WTC11 (cell line): Measurements from ENCODE around the gene LASP1. TPM values are rescaled to one million over a fixed set of nuclear protein-coding genes. Genes with fewer than 3 reads are reported as not detected.

Experiments used
- ATAC-seq: fragments of 200-7000 bp; cut with Tn5 transposase; 2 replicates; pipeline ENCODE4 v1.10.0; 2021; ENCODE audit warnings: mild to moderate bottlenecking, moderate library complexity
- CTCF ChIA-PET: fragments of 300-600 bp; sonication (Branson Sonifier 250); formaldehyde crosslinking; loops from one replicate; lab custom pipeline; 2021; ENCODE audit warnings: antibody characterized with exemption; lab: Charles Lee
- POLR2A ChIA-PET: fragments of 350-600 bp; sonication (Branson Sonifier 250); formaldehyde crosslinking; loops from one replicate; lab custom pipeline; 2021; ENCODE audit warnings: antibody characterized with exemption; lab: Charles Lee
- DNase-seq: peaks from one replicate; pipeline ENCODE4 v3.0.0; 2021; ENCODE audit warnings: low spot score
- H3K27ac Mint-ChIP-seq: 2 replicates; pipeline ENCODE4 v1.8.0; 2021; ENCODE audit warnings: mixed read lengths
- H3K27me3 Mint-ChIP-seq: 2 replicates; pipeline ENCODE4 v1.8.0; 2021; ENCODE audit warnings: low read depth, mild to moderate bottlenecking, moderate library complexity, mixed read lengths
- H3K36me3 Mint-ChIP-seq: 2 replicates; pipeline ENCODE4 v1.8.0; 2021; ENCODE audit warnings: mixed read lengths
- H3K4me1 Mint-ChIP-seq: 2 replicates; pipeline ENCODE4 v1.8.0; 2022; ENCODE audit warnings: mixed read lengths
- H3K4me3 Mint-ChIP-seq: 2 replicates; pipeline ENCODE4 v1.8.0; 2021; ENCODE audit warnings: mild to moderate bottlenecking, moderate library complexity, mixed read lengths
- H3K9me3 Mint-ChIP-seq: 2 replicates; pipeline ENCODE4 v1.8.0; 2021; ENCODE audit warnings: mixed read lengths
- CBFB ChIP-seq: sonication (generic); formaldehyde crosslinking; IDR thresholded peaks from 2 replicates; pipeline ENCODE4 v1.8.1; 2022; ENCODE audit warnings: mild to moderate bottlenecking, low read depth, missing genetic modification reagents
- CREB1 ChIP-seq: sonication (generic); formaldehyde crosslinking; IDR thresholded peaks from 2 replicates; pipeline ENCODE4 v1.8.0; 2023; ENCODE audit warnings: mild to moderate bottlenecking, missing genetic modification reagents
- ELF4 ChIP-seq: sonication (generic); formaldehyde crosslinking; IDR thresholded peaks from 2 replicates; pipeline ENCODE4 v1.8.1; 2022; ENCODE audit warnings: low read depth, mild to moderate bottlenecking, moderate library complexity, missing genetic modification reagents
- FOXP1 ChIP-seq: sonication (generic); formaldehyde crosslinking; IDR thresholded peaks from 2 replicates; pipeline ENCODE4 v1.8.0; 2022; ENCODE audit warnings: missing genetic modification reagents, mild to moderate bottlenecking, moderate library complexity, borderline replicate concordance
- JAZF1 ChIP-seq: fragments of 250-450 bp; sonication (Bioruptor Pico); IDR thresholded peaks from 2 replicates; pipeline ENCODE4 v1.9.0; 2021; ENCODE audit warnings: moderate library complexity, mild to moderate bottlenecking, inconsistent platforms
- KAT7 ChIP-seq: sonication (generic); formaldehyde crosslinking; IDR thresholded peaks from 2 replicates; pipeline ENCODE4 v1.8.1; 2023; ENCODE audit warnings: missing genetic modification reagents, mild to moderate bottlenecking, borderline replicate concordance
- NFATC4 ChIP-seq: fragments of 250-450 bp; sonication (Bioruptor Pico); IDR thresholded peaks from 2 replicates; pipeline ENCODE4 v1.9.0; 2021; ENCODE audit warnings: mild to moderate bottlenecking
- NR3C1 ChIP-seq: sonication (generic); formaldehyde crosslinking; conservative IDR thresholded peaks from 2 replicates; pipeline ENCODE4 v1.8.1; 2023; ENCODE audit warnings: low read depth, mild to moderate bottlenecking, missing genetic modification reagents
- TCF7 ChIP-seq: sonication (generic); formaldehyde crosslinking; IDR thresholded peaks from 2 replicates; pipeline ENCODE4 v1.8.0; 2022; ENCODE audit warnings: mild to moderate bottlenecking, low read depth, missing genetic modification reagents, moderate library complexity
- TEAD1 ChIP-seq: sonication (generic); formaldehyde crosslinking; IDR thresholded peaks from 2 replicates; pipeline ENCODE4 v1.8.0; 2022; ENCODE audit warnings: mild to moderate bottlenecking, missing genetic modification reagents
- TEAD4 ChIP-seq: sonication (generic); formaldehyde crosslinking; IDR thresholded peaks from 2 replicates; pipeline ENCODE4 v1.8.0; 2022; ENCODE audit warnings: mild to moderate bottlenecking, missing genetic modification reagents
- TP53 ChIP-seq: sonication (generic); formaldehyde crosslinking; IDR thresholded peaks from 2 replicates; pipeline ENCODE4 v1.8.1; 2023; ENCODE audit warnings: mild to moderate bottlenecking, missing genetic modification reagents
- ZNF317 ChIP-seq: sonication (generic); formaldehyde crosslinking; IDR thresholded peaks from 2 replicates; pipeline ENCODE4 v1.8.1; 2023; ENCODE audit warnings: low read depth, mild to moderate bottlenecking, moderate library complexity, missing genetic modification reagents, borderline replicate concordance
- total RNA-seq: library from RNA; stranded (reverse); gene quantifications from 3 replicates; pipeline ENCODE4 v1.2.3, GENCODE V29; 2021
- TF ChIP-seq, protein P1 (sequence below): sonication (generic); formaldehyde crosslinking; IDR thresholded peaks from 2 replicates; pipeline ENCODE4 v1.8.1; 2023; ENCODE audit warnings: mild to moderate bottlenecking, missing genetic modification reagents, moderate library complexity
- TF ChIP-seq, protein P2 (sequence below): sonication (generic); formaldehyde crosslinking; IDR thresholded peaks from 2 replicates; pipeline ENCODE4 v1.8.0; 2022; ENCODE audit warnings: mild to moderate bottlenecking, missing genetic modification reagents
- TF ChIP-seq, protein P3 (sequence below): fragments of 200-600 bp; IDR thresholded peaks from 2 replicates; pipeline ENCODE4 v1.8.0; 2022; ENCODE audit warnings: antibody characterized with exemption
- TF ChIP-seq, protein P4 (sequence below): sonication (generic); formaldehyde crosslinking; IDR thresholded peaks from 2 replicates; pipeline ENCODE4 v1.8.1; 2023; ENCODE audit warnings: mild to moderate bottlenecking, missing genetic modification reagents
- TF ChIP-seq, protein P5 (sequence below): sonication (generic); formaldehyde crosslinking; conservative IDR thresholded peaks from 2 replicates; pipeline ENCODE4 v1.8.1; 2022; ENCODE audit warnings: mild to moderate bottlenecking, missing genetic modification reagents
- TF ChIP-seq, protein P6 (sequence below): fragments of 250-450 bp; sonication (Bioruptor Pico); IDR thresholded peaks from 2 replicates; pipeline ENCODE4 v1.8.0; 2021; ENCODE audit warnings: mild to moderate bottlenecking
- TF ChIP-seq, protein P7 (sequence below): sonication (generic); formaldehyde crosslinking; IDR thresholded peaks from 2 replicates; pipeline ENCODE4 v1.8.1; 2022; ENCODE audit warnings: mild to moderate bottlenecking, moderate library complexity, missing genetic modification reagents
- TF ChIP-seq, protein P8 (sequence below): sonication (generic); formaldehyde crosslinking; IDR thresholded peaks from 2 replicates; pipeline ENCODE4 v1.8.0; 2022; ENCODE audit warnings: mild to moderate bottlenecking, missing genetic modification reagents

The LASP1 gene
- total RNA-seq, 1 experiment from 2014 or later: 139 TPM

DNA sequence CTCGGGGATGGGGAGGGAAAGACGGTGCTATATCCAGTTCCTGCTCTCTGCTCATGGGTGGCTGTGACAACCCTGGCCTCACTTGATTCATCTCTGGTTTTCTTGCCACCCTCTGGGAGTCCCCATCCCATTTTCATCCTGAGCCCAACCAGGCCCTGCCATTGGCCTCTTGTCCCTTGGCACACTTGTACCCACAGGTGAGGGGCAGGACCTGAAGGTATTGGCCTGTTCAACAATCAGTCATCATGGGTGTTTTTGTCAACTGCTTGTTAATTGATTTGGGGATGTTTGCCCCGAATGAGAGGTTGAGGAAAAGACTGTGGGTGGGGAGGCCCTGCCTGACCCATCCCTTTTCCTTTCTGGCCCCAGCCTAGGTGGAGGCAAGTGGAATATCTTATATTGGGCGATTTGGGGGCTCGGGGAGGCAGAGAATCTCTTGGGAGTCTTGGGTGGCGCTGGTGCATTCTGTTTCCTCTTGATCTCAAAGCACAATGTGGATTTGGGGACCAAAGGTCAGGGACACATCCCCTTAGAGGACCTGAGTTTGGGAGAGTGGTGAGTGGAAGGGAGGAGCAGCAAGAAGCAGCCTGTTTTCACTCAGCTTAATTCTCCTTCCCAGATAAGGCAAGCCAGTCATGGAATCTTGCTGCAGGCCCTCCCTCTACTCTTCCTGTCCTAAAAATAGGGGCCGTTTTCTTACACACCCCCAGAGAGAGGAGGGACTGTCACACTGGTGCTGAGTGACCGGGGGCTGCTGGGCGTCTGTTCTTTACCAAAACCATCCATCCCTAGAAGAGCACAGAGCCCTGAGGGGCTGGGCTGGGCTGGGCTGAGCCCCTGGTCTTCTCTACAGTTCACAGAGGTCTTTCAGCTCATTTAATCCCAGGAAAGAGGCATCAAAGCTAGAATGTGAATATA lies 50.8 kb downstream of the LASP1 start:
- Mint-ChIP-seq H3K36me3 (peaks cover 15% of the 10 kb centered on the region), H3K27ac (no peak overlapping the region; the same call in 1 of the 2 replicates), H3K4me3 (no peak overlapping the region), H3K9me3 (no peaks in the 10 kb centered on the region), H3K27me3 (no peaks in the 10 kb centered on the region), H3K4me1 (peaks cover 29% of the 10 kb centered on the region)
- DNase-seq (no peak), ATAC-seq (no peak)
- POLR2A ChIA-PET: no interaction called here
- TF ChIP-seq, protein P1, sequence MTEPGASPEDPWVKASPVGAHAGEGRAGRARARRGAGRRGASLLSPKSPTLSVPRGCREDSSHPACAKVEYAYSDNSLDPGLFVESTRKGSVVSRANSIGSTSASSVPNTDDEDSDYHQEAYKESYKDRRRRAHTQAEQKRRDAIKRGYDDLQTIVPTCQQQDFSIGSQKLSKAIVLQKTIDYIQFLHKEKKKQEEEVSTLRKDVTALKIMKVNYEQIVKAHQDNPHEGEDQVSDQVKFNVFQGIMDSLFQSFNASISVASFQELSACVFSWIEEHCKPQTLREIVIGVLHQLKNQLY: no peak
- TF ChIP-seq ELF4 (CRISPR knock-in tag) (no peak), TEAD1 (CRISPR knock-in tag) (no peak), CREB1 (no peak), ZNF317 (CRISPR knock-in tag) (no peak), TP53 (CRISPR knock-in tag) (no peak), JAZF1 (CRISPR knock-in tag) (no peak), NFATC4 (CRISPR knock-in tag) (no peak), NR3C1 (CRISPR knock-in tag) (no peak), FOXP1 (CRISPR knock-in tag) (no peak)
- TF ChIP-seq, protein P2, sequence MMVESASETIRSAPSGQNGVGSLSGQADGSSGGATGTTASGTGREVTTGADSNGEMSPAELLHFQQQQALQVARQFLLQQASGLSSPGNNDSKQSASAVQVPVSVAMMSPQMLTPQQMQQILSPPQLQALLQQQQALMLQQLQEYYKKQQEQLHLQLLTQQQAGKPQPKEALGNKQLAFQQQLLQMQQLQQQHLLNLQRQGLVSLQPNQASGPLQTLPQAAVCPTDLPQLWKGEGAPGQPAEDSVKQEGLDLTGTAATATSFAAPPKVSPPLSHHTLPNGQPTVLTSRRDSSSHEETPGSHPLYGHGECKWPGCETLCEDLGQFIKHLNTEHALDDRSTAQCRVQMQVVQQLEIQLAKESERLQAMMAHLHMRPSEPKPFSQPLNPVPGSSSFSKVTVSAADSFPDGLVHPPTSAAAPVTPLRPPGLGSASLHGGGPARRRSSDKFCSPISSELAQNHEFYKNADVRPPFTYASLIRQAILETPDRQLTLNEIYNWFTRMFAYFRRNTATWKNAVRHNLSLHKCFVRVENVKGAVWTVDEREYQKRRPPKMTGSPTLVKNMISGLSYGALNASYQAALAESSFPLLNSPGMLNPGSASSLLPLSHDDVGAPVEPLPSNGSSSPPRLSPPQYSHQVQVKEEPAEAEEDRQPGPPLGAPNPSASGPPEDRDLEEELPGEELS (CRISPR knock-in tag): no peak
- TF ChIP-seq, protein P3, sequence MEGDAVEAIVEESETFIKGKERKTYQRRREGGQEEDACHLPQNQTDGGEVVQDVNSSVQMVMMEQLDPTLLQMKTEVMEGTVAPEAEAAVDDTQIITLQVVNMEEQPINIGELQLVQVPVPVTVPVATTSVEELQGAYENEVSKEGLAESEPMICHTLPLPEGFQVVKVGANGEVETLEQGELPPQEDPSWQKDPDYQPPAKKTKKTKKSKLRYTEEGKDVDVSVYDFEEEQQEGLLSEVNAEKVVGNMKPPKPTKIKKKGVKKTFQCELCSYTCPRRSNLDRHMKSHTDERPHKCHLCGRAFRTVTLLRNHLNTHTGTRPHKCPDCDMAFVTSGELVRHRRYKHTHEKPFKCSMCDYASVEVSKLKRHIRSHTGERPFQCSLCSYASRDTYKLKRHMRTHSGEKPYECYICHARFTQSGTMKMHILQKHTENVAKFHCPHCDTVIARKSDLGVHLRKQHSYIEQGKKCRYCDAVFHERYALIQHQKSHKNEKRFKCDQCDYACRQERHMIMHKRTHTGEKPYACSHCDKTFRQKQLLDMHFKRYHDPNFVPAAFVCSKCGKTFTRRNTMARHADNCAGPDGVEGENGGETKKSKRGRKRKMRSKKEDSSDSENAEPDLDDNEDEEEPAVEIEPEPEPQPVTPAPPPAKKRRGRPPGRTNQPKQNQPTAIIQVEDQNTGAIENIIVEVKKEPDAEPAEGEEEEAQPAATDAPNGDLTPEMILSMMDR: no peak
- TF ChIP-seq, protein P4, sequence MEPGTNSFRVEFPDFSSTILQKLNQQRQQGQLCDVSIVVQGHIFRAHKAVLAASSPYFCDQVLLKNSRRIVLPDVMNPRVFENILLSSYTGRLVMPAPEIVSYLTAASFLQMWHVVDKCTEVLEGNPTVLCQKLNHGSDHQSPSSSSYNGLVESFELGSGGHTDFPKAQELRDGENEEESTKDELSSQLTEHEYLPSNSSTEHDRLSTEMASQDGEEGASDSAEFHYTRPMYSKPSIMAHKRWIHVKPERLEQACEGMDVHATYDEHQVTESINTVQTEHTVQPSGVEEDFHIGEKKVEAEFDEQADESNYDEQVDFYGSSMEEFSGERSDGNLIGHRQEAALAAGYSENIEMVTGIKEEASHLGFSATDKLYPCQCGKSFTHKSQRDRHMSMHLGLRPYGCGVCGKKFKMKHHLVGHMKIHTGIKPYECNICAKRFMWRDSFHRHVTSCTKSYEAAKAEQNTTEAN (CRISPR knock-in tag): no peak
- TF ChIP-seq, protein P5, sequence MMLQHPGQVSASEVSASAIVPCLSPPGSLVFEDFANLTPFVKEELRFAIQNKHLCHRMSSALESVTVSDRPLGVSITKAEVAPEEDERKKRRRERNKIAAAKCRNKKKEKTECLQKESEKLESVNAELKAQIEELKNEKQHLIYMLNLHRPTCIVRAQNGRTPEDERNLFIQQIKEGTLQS: no peak
- TF ChIP-seq, protein P6, sequence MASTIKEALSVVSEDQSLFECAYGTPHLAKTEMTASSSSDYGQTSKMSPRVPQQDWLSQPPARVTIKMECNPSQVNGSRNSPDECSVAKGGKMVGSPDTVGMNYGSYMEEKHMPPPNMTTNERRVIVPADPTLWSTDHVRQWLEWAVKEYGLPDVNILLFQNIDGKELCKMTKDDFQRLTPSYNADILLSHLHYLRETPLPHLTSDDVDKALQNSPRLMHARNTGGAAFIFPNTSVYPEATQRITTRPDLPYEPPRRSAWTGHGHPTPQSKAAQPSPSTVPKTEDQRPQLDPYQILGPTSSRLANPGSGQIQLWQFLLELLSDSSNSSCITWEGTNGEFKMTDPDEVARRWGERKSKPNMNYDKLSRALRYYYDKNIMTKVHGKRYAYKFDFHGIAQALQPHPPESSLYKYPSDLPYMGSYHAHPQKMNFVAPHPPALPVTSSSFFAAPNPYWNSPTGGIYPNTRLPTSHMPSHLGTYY: no peak
- CTCF ChIA-PET: no interaction called here

DNA sequence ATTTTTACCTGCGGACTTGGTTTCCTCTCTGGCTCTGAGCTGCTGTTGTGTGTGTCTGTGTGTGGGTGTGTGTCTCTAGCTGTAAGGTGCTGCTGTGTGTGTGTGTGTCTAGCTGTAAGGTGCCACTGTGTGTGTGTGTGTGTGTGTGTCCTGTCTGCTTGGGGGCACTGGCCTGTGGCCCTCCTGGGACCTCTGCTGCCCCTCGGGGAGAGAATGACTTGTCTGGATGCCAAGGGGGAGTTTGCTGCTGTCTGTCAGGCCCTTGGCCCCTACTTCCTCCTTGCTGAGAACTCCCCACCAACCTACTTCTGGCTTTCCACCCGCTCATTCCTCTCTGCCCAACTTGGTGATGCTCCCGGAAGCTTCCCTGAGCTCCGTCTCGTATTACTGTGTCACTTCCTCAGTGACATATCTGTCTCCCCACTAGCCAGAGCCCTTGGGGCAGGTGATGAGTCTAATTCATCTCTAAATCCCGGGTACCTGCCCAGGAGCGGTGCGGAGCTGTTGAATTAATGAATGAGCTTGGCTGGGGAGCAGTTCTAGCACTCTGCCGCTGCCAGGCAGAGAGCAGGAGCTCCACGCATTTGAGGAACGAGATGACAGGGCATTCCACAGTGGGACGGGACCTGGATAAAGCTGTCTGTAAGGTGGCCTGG lies 52.0 kb downstream of the LASP1 start:
- TF ChIP-seq TEAD4 (CRISPR knock-in tag) (no peak), KAT7 (CRISPR knock-in tag) (no peak), TCF7 (CRISPR knock-in tag) (no peak), FOXP1 (CRISPR knock-in tag) (no peak), CBFB (CRISPR knock-in tag) (no peak), TEAD1 (CRISPR knock-in tag) (no peak)
- TF ChIP-seq, protein P7, sequence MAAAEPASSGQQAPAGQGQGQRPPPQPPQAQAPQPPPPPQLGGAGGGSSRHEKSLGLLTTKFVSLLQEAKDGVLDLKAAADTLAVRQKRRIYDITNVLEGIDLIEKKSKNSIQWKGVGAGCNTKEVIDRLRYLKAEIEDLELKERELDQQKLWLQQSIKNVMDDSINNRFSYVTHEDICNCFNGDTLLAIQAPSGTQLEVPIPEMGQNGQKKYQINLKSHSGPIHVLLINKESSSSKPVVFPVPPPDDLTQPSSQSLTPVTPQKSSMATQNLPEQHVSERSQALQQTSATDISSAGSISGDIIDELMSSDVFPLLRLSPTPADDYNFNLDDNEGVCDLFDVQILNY: no peak
- TF ChIP-seq, protein P8, sequence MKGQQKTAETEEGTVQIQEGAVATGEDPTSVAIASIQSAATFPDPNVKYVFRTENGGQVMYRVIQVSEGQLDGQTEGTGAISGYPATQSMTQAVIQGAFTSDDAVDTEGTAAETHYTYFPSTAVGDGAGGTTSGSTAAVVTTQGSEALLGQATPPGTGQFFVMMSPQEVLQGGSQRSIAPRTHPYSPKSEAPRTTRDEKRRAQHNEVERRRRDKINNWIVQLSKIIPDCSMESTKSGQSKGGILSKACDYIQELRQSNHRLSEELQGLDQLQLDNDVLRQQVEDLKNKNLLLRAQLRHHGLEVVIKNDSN (CRISPR knock-in tag): no peak
- Mint-ChIP-seq H3K36me3 (peaks cover 11% of the 10 kb centered on the region; the same call in 1 of the 2 replicates), H3K27me3 (no peaks in the 10 kb centered on the region; the same call in 1 of the 2 replicates), H3K27ac (peak overlapping the region; percentile 75), H3K9me3 (no peaks in the 10 kb centered on the region), H3K4me3 (no peak overlapping the region), H3K4me1 (peaks cover 38% of the 10 kb centered on the region)
- ATAC-seq (no peak), DNase-seq (no peak)
- ChIA-PET POLR2A (interaction anchor here (1.6 kb wide), 1 partner anchor 72 kb away, joined by 4 read pairs; no protein-coding TSS in a partner anchor), CTCF (interaction anchor here (0.9 to 4.1 kb wide), 13 partner anchors 9 to 253 kb away, joined by 3 to 28 read pairs (median 4); partner anchors contain the start of genes FBXO47 and PLXDC1)
